ENCODE data around the gene ACACB.

The ACACB gene

DNA sequence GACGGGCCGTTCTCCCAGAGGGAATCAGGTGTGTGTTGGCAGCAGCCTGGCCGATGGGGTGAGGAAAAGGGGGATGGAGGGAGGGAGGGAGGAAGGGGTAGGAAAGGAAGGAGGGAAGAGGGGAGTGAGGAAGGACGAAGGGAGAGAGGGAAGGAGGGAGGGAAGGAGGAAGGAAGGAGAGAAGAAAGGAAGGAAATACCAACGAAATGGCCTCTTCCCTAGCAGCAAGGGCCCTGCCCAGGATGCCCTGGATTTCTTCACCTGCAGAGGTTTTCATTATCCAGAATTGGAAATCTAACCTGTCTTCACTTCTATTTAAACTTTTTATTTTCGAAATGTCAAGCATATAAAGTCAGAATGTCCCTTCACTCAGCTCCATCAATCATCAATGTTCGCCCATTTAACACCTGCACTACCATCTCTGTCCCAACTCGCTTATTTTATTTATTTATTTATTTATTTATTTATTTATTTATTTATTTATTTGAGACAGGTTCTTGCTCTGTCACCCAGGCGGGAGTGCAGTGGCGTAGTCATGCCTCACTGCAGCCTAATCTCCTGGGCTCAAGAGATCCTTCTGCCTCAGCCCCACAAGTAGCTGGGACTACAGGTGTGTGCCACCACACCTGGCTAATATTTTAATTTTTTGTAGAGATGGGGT lies 70.7 kb downstream of the ACACB start:
- no peak for DNase-seq (ENCODE audit: low spot score)
- TF ChIP-seq, protein P1, sequence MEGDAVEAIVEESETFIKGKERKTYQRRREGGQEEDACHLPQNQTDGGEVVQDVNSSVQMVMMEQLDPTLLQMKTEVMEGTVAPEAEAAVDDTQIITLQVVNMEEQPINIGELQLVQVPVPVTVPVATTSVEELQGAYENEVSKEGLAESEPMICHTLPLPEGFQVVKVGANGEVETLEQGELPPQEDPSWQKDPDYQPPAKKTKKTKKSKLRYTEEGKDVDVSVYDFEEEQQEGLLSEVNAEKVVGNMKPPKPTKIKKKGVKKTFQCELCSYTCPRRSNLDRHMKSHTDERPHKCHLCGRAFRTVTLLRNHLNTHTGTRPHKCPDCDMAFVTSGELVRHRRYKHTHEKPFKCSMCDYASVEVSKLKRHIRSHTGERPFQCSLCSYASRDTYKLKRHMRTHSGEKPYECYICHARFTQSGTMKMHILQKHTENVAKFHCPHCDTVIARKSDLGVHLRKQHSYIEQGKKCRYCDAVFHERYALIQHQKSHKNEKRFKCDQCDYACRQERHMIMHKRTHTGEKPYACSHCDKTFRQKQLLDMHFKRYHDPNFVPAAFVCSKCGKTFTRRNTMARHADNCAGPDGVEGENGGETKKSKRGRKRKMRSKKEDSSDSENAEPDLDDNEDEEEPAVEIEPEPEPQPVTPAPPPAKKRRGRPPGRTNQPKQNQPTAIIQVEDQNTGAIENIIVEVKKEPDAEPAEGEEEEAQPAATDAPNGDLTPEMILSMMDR (IDR thresholded peaks at IDR 0.05; ENCODE audit: extremely low read depth, missing control alignments) = no peak

DNA sequence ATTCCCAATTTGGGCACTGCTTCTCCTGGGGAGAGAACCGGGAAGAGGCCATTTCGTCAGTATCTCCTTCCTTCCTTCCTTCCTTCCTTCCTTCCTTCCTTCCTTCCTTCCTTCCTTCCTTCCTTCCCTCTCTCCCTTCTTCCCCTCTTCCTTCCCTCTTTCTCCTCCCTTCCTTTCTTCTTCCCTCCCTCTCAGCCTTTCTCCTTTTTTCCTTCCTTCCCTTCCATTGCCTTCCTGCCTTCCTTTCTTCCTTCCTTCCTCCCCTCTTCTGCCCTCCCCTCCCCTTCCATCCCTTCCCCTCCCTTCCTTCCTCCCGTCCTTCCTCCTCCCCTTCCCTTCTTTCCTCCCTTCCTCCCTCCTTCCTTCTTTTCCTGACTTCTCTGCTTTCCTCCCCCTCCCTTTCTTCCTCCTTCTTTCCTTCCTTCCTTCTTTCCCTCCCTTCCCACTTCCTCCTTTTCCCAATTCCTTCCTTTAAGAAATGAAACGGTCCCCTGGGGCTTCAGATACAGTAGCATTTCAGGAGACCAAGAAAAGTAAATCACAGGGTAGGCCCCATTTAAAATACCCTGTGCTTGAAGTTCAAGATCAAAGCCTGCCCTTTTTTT lies 71.8 kb downstream of the ACACB start:
- DNase-seq (ENCODE audit: low spot score) = no peak
- TF ChIP-seq, protein P1 (IDR thresholded peaks at IDR 0.05; ENCODE audit: extremely low read depth, missing control alignments) = no peak

DNA sequence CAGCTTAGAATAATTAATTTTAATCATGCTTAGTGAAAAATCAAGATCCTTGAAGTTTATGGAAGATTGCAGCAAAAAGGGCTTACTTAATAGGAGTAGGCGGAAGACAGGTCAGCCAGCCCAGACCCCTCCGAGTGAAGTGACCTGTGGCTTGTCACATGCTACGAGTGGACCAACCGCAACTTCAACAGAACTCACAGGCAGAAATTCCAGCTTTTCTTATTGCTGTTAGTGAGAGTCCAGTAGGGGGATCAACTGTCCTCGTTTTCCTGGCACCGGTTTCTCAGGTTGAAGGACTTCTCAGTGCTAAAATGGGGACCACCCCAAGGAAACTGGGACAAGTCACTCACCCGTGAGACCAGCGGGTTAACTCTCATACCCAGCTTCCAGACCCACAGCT lies 72.9 kb downstream of the ACACB start:
- no peak for DNase-seq (ENCODE audit: low spot score)
- TF ChIP-seq, protein P1 (IDR thresholded peaks at IDR 0.05; ENCODE audit: extremely low read depth, missing control alignments) = no peak

DNA sequence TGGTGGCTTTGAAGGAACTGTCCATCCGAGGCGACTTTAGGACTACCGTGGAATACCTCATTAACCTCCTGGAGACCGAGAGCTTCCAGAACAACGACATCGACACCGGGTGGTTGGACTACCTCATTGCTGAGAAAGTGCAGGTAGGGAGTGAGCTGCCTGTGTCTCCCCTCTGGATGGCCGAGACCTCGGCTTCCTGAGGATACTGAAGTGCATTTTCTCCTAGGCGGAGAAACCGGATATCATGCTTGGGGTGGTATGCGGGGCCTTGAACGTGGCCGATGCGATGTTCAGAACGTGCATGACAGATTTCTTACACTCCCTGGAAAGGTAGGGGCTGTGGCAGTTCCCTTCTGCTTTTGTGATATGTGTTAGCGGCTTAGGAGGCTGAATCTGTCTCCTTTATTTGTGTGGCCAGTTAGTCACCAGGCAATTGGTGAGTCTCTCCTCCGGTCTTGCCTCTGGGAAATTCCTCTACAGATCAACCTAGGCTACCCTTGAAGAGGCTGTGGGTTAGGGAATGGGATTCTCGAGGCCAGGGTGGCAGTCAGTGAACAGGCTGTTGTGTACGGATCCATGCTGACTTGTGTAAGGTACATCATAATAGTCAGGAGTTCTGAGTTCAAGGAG lies 75.3 kb downstream of the ACACB start:
- DNase-seq (ENCODE audit: low spot score) = no peak
- TF ChIP-seq, protein P1 (IDR thresholded peaks at IDR 0.05; ENCODE audit: extremely low read depth, missing control alignments) = no peak

DNA sequence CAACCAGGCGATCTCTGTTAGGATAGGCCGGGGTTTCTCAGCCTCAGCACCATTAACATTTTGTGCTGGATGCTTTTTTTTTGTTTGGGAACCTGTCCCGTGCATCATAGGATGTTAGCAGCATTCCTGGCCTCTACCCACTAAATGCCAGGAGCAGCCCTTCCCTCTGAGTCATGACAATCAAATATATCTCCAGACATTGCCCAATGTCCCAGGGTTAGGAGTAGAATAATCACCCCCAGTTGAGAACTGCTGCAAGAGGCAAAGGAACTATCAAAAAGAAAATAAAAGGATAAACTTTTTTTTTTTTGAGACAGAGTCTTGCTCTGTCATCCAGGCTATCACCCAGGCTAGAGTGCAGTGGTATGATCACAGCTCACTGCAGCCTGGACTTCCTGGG lies 76.0 kb downstream of the ACACB start:
- DNase-seq (ENCODE audit: low spot score) = no peak

DNA sequence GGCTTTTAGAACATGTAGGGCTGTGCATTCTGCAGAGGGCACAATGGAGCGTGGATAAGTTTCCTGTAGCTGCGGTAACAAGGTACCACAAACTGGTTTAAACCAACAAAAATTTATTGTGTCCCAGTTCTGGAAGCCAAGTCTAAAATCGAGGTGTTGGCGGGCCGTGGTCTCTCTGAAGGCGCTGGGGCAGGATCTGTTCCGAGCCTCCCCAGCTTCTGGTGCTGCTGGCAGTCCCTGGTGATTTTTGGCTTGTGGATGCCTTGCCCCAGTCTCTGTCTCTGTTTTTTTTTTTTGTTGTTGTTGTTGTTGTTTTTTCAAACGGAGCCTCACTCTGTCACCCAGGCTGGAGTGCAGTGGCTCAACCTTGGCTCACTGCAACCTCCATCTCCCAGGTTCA lies 77.5 kb downstream of the ACACB start:
- DNase-seq (ENCODE audit: low spot score) = no peak
- TF ChIP-seq, protein P1 (IDR thresholded peaks at IDR 0.05; ENCODE audit: extremely low read depth, missing control alignments) = no peak

More for the DNA sequence above, 76.0 kb downstream of the ACACB start:
- TF ChIP-seq, protein P1 (IDR thresholded peaks at IDR 0.05; ENCODE audit: extremely low read depth, missing control alignments) = no peak

DNA sequence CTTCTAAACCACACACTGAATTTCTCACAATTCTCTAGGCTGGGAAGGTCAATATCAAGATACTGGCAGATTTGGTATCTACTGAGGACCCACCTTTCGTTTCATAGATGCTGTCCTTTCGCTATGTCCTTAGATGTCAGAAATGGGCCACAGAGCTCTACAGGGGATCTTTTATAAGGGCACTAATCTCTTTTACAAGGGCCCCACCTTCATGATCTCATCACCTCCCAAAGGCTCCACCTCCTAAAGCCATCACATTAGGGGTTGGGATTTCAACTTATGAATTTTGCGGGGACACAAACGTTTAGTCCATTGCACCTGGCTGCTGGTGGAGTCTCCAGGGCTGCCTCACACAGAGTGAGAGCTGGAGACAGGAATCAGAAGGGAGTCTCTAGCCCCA lies 79.9 kb downstream of the ACACB start:
- no peak for DNase-seq (ENCODE audit: low spot score)
- TF ChIP-seq, protein P1 (IDR thresholded peaks at IDR 0.05; ENCODE audit: extremely low read depth, missing control alignments) = no peak

All from GM20000 (cell line).